Anterior cingulate cortex (tissue), 58 donors: ENCODE data around the gene EMC9.

ENCODE experiments used
- DNase-seq, 58 donors: peaks; one replicate each; lab custom pipeline; 2025; lab: John Stamatoyannopoulos, UW

EMC9 gene

DNA sequence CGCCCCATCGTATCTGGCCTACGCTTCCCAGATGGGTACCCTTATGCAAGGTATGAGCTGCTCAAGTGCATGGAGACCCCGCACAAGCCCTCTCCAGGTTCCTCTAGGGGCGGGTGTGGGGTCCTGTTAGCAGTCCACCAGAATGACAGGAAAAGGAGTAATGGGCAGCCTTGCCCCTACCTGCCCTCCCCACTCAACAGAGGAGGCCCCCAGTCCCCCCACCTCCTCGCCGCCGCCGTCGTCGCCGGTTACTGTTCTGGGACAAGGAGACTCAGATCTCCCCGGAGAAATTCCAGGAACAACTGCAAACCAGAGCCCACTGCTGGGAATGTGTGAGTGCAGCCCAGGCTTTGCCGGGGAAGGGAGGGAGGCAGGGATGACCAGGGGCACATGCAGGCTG is 36.5 kb upstream of the EMC9 start:
- DNase-seq = no peak

DNA sequence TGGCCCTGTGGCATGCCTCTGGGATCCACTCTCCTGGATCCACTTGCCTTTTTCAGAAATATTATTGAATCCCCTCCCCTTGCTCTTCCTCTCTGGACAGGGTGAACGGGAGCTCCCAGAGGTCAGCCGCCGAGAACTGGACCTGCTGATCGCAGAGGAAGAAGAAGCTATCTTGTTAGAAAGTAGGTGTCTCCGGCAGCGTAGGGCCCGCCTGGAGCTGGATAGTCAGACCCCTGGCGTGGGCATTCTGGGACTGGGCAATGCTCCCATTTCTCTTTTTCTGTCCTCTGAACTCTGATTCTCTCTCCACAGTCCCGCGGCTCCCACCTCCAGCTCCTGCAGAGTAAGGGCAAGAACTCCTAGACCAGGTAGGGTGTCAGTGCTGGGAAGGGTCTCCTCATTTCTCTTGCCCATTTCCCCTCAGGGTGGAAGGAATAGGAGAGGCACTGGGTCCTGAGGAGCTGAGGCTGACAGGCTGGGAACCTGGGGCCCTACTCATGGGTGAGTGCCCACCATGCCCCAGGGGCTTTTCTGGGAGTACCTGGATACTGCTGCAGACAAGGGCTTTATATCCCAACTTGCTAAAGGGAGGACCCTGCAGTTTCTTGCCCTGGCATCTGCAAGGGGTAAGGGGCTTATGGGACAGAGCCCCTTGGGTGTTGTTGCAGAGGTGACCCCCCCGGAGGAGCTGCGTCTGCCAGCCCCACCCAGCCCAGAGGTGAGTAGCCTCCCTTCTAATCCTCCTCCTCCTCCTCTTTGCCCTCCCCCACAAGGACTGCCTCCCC is 35.8 kb upstream of the EMC9 start:
- no peak for DNase-seq

GRCh38 chr14:24176599-24176998 is 35.2 kb upstream of the EMC9 start:
- no peak for DNase-seq

DNA sequence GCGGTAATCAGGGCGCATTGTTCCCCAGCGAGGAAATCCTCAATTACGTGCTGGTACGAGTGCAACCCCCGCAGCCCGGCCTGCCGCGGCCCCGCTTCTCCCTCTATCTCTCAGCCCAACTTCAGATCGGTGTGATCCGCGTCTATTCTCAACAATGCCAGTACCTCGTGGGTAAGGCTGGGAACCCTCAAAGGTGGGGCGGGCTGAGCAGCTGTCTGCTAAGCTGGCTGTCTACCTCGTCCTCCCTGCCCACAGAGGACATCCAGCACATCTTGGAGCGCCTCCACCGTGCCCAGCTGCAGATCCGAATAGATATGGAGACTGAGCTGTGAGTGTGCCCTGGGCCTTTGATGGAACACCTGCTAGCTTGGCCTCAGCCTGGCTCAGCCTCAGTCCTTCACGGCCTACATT is 31.5 kb upstream of the EMC9 start:
- DNase-seq = peak in 9 of 58 donors; percentile 20 to 48 (median 27)

DNA sequence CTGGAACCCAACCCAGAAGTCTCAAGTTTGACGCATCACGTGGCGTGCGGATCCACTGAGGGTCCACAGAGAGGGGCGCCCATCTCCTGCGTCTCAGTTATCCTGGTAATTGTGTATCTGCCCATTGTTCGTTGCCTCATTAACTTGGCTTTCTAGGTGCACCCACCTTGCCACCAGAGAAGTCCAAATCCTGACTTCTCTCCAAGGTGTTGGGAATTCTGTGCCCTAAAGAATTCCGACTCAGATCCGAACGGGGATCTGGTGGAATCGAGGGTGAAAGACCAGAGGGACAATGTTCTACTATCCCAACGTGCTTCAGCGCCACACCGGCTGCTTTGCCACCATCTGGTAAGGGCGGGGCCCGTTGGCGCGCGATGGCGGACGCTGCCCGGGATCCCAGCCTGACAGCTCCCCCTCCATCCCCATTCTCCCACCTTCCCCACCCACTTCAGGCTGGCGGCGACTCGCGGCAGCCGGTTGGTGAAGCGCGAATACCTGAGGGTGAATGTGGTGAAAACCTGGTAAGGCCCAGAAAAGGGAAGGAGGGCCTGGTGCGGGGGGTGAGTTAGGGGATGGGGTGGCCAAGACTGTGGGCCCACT is 31.0 kb upstream of the EMC9 start:
- peak in 9 of 58 donors; percentile 8 to 48 (median 36) for DNase-seq

GRCh38 chr14:24171422-24172260 is 30.2 kb upstream of the EMC9 start, which contains the start of gene REC8:
REC8 (plus strand) TSS chr14:24172080; CDS start chr14:24172553, 473 bp downstream.
- DNase-seq = peak; percentile 63 to 98 (median 91)

DNA sequence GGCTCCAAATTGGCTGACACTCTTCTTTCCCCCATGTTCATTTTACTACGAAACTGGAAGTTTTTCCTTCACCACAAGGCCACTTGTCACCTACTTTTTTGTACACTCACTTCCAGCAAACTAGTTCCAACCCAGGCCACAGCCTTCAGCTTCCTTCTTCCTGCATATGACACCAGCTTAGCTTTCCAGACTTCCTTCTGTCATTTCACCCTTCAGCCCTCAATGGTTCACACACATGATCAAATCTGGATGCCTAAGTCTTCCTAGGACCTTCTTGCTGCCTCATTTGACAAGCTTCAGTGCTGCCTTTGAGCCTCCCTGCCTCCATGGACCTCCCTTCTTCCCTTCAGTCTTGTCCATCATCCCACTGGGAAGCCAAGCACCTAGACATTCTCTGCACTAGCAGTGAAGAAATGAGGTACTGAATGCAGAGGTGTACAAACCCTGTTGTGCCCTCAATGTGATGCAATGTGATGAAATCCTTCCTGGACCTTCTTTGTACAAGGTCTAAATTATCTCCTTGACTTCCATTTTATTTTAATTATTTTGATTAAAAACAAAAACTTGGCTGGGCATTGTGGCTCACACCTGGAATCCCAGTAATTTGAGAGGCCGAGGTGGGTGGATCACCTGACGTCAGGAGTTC is 26.2 kb upstream of the EMC9 start:
- DNase-seq = no peak

DNA sequence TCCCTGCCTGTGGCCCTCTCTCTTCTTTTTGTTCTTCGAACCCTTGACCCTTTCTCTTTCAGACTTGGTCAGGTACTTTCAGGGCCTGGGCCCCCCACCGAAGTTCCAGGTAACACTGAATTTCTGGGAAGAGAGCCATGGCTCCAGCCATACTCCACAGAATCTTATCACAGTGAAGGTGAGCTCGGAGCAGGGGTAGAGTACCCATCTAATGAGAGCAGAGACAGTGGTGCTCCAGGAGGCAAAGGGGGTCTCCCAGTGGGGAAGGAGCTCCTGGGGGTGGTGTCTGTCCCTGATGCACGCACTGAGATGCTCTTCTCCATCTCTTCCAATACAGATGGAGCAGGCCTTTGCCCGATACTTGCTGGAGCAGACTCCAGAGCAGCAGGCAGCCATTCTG is 24.4 kb upstream of the EMC9 start:
- DNase-seq = no peak

DNA sequence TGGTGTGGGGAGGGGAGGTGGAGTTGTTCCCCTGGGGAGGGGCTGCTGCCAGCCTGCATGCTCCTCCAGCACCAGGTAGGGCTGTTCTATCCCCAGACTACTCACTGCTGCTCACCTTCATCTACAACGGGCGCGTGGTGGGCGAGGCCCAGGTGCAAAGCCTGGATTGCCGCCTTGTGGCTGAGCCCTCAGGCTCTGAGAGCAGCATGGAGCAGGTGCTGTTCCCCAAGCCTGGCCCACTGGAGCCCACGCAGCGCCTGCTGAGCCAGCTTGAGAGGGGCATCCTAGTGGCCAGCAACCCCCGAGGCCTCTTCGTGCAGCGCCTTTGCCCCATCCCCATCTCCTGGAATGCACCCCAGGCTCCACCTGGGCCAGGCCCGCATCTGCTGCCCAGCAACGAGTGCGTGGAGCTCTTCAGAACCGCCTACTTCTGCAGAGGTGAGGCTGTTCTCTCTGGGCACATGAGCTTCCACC is 23.2 kb upstream of the EMC9 start:
- DNase-seq = no peak

- DNase-seq = peak in 2 of 58 donors; percentile 10 to 35
Measured at GRCh38 chr14:24162093-24162492, 20.7 kb upstream of the EMC9 start.

DNA sequence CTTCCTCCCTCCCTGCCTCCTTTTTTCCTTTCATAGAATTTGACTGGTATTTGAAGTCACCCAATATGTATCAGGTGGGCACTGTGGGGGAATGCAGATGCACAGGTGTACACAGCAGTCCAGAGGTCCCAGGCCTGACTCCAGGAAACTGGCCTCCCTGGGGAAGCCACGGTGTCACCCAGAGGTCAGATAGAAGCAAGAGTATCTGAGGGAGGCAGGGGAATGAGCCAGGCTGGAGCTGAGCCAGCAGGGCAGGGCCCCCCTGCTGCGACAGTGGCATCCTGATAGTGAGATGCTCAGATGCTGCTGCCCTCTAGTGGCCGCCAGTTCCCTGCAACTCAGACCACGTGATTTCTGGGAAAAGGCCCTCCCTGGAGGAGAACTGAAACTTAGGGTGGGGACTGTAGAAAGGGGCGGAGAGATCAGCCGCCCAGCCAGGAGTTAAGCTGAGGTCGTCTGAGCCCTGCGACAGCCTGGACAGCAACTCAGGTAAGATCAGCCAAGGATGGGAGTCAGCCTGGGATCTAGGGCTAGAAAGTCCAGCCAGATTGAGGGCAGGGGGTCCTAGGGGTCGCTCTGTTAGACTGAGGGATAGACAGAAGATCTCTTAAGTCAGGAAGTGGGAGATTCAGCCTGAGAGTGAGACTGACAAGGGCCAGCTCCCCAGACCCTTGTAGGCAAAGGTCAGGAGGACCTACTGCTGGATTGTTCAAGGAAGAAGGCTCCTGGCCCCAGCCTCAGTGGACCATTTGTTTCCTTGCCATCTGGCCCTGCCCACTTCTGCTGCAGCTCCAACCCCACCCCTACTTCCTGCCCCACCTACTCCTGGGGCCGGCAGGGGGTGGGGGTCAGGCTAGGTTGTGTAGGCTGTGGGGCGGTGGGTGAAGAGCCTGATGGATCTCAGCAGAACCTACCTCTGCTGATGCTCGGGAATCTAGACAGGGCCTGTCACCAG is 19.7 kb upstream of the EMC9 start, which contains the start of gene IRF9:
Gene IRF9 (plus strand): TSS at position 416 of the 955 bp plus-strand sequence. CDS start 880 bp downstream, outside the sequence.
- DNase-seq = peak; percentile 43 to 99 (median 92)

DNA sequence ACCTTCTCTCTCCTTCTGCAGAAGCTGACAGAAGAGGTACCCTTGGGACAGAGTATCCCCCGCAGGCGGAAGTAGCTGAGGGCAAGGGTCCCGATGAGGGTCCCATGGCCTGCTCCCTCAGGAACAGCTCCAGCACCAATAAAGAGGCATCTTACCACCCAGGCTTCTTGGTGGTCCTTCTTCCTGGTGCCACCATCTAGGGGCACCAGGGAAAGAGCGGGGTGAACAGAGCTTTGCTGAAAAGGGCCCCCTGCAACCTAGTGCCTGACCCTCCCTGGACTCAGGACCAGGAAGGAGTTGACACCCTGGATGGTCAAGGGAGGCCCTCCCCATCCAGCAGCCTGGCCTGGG is 19.1 kb upstream of the EMC9 start:
- DNase-seq = no peak

DNA sequence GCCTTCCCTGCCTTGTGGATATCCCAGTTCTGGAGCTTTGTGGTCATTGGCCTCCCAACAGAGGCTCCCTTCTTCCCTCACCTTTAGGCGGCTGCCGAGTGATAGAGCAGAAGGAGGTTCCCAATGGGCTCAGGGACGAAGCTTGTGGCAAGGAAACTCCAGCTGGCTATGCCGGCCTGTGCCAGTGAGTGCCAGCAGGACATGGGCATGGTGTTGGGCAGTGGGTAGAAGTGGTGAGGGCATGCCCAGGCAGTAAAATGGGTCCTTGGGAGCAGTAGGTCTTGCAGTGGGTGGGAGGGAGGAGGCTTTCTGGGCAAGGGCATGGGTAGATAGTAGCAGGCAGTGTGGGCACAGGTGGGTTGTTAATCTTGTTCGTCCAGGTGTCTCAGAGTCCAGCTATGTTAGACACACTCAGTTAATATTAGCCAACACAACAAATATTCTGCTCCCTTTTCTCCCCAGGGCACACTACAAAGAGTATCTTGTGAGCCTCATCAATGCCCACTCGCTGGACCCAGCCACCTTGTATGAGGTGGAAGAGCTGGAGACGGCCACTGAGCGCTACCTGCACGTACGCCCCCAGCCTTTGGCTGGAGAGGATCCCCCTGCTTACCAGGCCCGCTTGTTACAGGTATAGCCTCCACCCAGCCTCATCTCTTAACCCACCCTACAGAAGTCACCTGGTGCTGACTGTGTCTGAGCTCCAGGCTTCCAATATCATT is 18.5 kb upstream of the EMC9 start:
- DNase-seq = no peak

GRCh38 chr14:24157331-24157730 is 15.9 kb upstream of the EMC9 start:
- no peak for DNase-seq

DNA sequence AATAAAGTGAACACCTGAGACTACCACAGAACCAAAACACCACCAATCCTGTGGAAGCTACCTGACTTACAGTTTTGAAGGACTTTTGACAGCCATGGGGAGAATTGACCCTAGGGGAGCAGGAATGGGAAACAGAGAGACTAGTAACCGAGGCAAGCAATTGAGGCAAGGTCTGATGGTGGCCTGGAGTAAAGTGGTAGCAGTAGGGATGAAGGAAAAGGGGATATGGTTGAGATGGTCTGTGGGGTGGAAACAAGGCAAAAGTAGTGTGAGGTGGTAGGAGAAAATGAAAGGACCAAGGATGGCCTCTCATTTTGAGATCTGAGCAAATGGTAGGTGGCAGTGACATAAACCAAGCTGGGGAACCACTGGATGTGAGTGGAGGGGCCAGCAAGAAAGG is 15.4 kb upstream of the EMC9 start:
- DNase-seq = no peak

DNA sequence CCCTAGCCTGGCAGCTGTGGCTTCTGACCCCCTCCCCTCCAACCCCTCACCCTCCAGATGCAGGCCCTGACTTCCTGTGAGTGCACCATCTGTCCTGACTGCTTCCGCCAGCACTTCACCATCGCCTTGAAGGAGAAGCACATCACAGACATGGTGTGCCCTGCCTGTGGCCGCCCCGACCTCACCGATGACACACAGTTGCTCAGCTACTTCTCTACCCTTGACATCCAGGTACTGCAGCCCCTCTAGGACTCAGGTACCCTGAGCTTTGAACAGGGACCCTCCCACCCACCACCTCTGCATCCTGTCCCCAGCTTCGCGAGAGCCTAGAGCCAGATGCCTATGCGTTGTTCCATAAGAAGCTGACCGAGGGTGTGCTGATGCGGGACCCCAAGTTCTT is 13.7 kb upstream of the EMC9 start:
- no peak for DNase-seq

- DNase-seq = no peak
Measured at GRCh38 chr14:24151404-24152080, 10.2 kb upstream of the EMC9 start.

- DNase-seq = no peak
Measured at GRCh38 chr14:24150993-24151392, 9.6 kb upstream of the EMC9 start.
